ENCODE measurements around the gene SIRT7. TPM values are rescaled to one million over a fixed set of nuclear protein-coding genes. Genes with fewer than 3 reads are reported as not detected.
A peak's percentile ranks its signal among the peaks of the same experiment; 100 is the strongest.

Gene SIRT7
- total RNA-seq (10 to 100 TPM in 2 of 9 donors, 1 to 10 TPM in 7; 3.6 to 13.2 (median 6.6) TPM), polyA plus RNA-seq (10 to 100 TPM in 1 of 2 donors, 1 to 10 TPM in 1; 7.1 to 12.0 TPM)
- long read RNA-seq, donor 1, transcript SIRT7-201 (10 exons, 1,743 nt), result major isoform, 5 of 14 reads
- long read RNA-seq, donor 1, partial matches to known transcripts, result 6 of 14 reads
- long read RNA-seq, donor 1, other reads (novel, unspliced or antisense), result 3 of 14 reads
- long read RNA-seq, donor 2, result 0 reads
- long read RNA-seq, donor 3, transcript SIRT7-201 (10 exons, 1,743 nt), result major isoform, 8 of 18 reads
- long read RNA-seq, donor 3, partial matches to known transcripts, result 6 of 18 reads
- long read RNA-seq, donor 3, other reads (novel, unspliced or antisense), result 3 of 18 reads

- 1 to 2% (median 1%) methylated on average over 44 to 94 of the region's 94 CpGs for WGBS, 4 donors
These were observed at the start of gene SIRT7 for GRCh38 chr17:81917565-81918332. TSS of gene SIRT7 (minus strand) at chr17:81918176. CDS start at chr17:81918131, 45 bp downstream.

GRCh38 chr17:81967244-81967532, 49.2 kb upstream of the SIRT7 start:
- Histone ChIP-seq H3K27me3 (peaks cover under 1 to 64% (median 19%) of the 10 kb centered on the region in 9 donors), H3K4me1 (peaks cover 0 to 28% (median 17%) of the 10 kb centered on the region in 12 donors), H3K9me3 (no peaks in the 10 kb centered on the region), H3K27ac (no peak overlapping the region), H3K36me3 (no peaks in the 10 kb centered on the region), H3K4me3 (no peak overlapping the region)
- WGBS, 4 donors, result 12 to 72% (median 48%) methylated on average over 5 of the region's 5 CpGs
- ATAC-seq (peak; percentile 2 to 12 (median 4)), DNase-seq (no peak)
- TF ChIP-seq CTCF (IDR thresholded peaks at IDR 0.05) (no peak), POLR2A (IDR thresholded peaks at IDR 0.05) (no peak)
- intact Hi-C loops (cut with DNase I), result loop anchor here in 1 of 10 donors (10.0 kb wide), 1 partner anchor 188 kb away; no protein-coding TSS in a partner anchor

More at GRCh38 chr17:81917565-81918332, at the start of gene SIRT7:
- Histone ChIP-seq H3K4me1 (peaks cover 0 to 65% (median 24%) of the 10 kb centered on the region in 12 donors), H3K36me3 (peaks cover 0 to 70% (median 56%) of the 10 kb centered on the region in 9 donors), H3K27me3 (no peaks in the 10 kb centered on the region), H3K9me3 (no peaks in the 10 kb centered on the region), H3K4me3 (peak within 1 kb of the TSS; percentile 58 to 94 (median 72)), H3K27ac (peak within 1 kb of the TSS in 11 of 12 donors; percentile 16 to 80 (median 67))
- DNase-seq (peak; percentile 72 to 92 (median 81)), ATAC-seq (peak; percentile 55 to 86 (median 82))
- TF ChIP-seq POLR2A (IDR thresholded peaks at IDR 0.05), result peak in 1 of 2 donors; percentile 77
- TF ChIP-seq CTCF (IDR thresholded peaks at IDR 0.05), result peak in 1 of 12 donors; percentile 18
- intact Hi-C loops (cut with DNase I), result no loop called here

- Histone ChIP-seq H3K4me1 (peaks cover 0 to 28% (median 20%) of the 10 kb centered on the region in 12 donors), H3K4me3 (no peak overlapping the region), H3K9me3 (no peaks in the 10 kb centered on the region), H3K36me3 (no peaks in the 10 kb centered on the region), H3K27ac (no peak overlapping the region), H3K27me3 (peaks cover 6 to 70% (median 25%) of the 10 kb centered on the region in 9 donors)
- intact Hi-C loops (cut with DNase I), result loop anchor here in 1 of 10 donors (10.0 kb wide), 1 partner anchor 188 kb away; no protein-coding TSS in a partner anchor
- 27 to 48% (median 43%) methylated on average over 17 to 41 of the region's 41 CpGs for WGBS, 4 donors
- peak; percentile 39 to 86 (median 75) for DNase-seq
- ATAC-seq, result peak; percentile 33 to 86 (median 71)
- no peak for TF ChIP-seq POLR2A (IDR thresholded peaks at IDR 0.05)
- TF ChIP-seq CTCF (IDR thresholded peaks at IDR 0.05), result no peak
These were observed 48.6 kb upstream of the SIRT7 start for GRCh38 chr17:81966343-81967243.

Measured in heart left ventricle (tissue), 16 donors.